HG02642 (cell line): ENCODE data around the gene ADAMTS12.

Source experiments
- ATAC-seq: cut with Tn5 transposase; IDR thresholded peaks from one replicate; pipeline ENCODE4 v1.9.1; 2021; ENCODE audit warnings: mild to moderate bottlenecking; ENCODE audit not compliant: unreplicated experiment, poor library complexity

ADAMTS12 gene

GRCh38 chr5:33504570-33504969, 387.2 kb downstream of the ADAMTS12 start:
- no peak for ATAC-seq

DNA sequence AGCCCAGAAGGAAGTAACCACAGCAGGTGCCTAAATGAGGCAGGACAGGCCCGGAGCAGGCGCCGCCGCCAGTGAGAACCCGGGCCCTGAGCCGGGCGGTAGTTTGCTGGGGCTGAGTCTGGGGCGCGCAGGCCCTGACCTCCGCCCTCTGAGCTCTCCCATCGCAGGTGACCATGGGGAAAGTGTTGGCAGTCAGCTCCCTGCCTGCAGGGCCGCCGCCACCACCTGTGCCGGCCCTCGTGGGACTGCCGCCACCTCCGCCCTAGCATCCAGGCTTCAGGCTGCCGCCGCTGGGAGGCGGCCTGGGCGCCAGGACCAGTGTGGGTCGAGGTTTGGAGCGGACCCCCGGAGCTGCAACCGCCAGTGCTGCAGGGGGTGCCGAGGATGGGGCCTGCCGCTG, 389.9 kb downstream of the ADAMTS12 start:
- ATAC-seq = no peak

DNA sequence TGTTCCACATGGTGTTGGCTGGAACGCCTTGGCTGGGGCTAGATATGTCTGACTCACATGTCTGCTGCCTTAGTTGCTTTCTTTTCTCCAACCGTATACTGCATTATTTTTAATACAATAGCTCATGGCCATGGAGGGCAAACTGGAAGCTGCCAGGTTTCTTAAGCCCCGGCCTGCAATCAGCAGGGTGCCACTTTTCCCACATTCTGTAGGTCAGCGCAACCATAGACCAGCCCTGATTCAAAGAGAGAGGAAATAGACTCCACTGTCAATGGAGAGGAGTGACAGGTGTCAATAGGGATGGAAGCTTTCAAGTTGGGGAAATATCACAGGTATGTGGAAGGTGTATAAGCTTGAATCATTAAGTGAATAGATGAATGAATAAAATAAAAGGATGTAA, 390.5 kb downstream of the ADAMTS12 start:
- no peak for ATAC-seq

- no peak for ATAC-seq
These were observed 397.3 kb downstream of the ADAMTS12 start for GRCh38 chr5:33494466-33494865.

GRCh38 chr5:33491941-33492340, 399.8 kb downstream of the ADAMTS12 start:
- ATAC-seq = no peak

DNA sequence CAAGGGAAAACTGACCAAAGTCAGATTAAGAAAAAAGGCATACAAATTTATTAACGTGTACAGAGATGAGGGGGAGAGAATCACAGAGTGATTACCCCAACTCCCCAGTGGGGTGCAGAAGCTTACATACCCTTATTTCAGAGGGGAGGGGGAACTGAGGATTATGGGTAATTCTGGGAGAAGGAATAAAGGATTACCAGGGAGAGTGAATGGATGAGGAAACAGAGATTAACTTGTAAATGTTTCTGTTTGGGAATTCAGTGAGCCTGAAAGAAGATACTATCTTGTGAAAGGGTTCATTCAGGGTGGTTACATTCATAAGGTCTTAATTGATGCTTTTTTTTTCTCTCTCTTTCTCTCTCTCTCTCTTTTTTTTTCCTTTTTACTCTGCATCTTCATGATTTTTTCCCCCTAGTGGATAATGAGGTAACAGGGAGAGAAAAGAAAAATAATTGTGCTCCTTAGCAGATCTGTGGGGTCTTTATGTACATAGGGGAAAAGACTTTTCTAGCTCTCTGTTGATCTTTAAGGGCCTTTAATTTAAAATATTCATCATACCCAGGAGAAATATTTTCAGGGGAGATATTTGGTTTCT, 401.6 kb downstream of the ADAMTS12 start:
- no peak for ATAC-seq

GRCh38 chr5:33489481-33490067, 402.2 kb downstream of the ADAMTS12 start:
- no peak for ATAC-seq

DNA sequence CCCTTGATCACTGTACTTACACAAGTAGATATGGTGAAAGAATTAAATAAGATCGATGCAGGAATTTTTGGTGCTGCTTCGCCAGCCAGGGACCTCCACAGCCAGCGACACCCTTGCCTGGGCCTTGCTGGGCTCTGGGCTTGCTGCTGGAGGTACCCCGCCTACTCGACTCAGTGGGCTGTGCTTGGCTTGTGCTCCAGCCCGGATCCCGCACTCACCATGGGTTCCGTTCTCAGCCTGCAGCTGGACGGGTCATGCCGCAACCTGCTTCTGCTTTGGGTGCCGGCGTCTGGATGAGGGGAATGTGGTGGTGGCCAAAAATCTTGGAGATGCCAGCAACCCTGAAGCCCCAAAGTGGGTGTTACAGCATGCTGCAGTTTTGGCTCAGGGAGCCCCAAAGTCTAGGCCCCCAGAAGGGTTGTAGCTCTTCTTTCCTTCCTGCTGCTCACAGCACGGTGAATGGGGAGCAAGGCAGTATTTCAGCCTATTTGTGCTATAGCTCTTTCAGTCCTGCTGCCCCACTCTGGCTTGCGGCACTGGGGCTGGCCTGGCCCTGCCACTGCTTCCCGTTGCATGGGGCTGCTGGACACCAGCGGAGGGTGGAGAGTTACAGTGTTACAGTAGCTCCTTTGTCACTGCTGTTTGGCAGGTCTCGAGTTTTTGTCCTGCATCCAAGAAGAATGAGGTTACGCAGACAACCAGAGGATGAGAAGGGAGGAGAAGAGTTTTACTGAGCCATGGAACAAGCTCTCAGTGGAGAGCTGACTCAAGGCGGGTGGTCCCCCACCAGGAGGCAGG, 403.0 kb downstream of the ADAMTS12 start:
- ATAC-seq = no peak

- ATAC-seq = no peak
These were observed 404.6 kb downstream of the ADAMTS12 start for GRCh38 chr5:33487236-33487635.

- no peak for ATAC-seq
These were observed 409.5 kb downstream of the ADAMTS12 start for GRCh38 chr5:33482335-33482734.

DNA sequence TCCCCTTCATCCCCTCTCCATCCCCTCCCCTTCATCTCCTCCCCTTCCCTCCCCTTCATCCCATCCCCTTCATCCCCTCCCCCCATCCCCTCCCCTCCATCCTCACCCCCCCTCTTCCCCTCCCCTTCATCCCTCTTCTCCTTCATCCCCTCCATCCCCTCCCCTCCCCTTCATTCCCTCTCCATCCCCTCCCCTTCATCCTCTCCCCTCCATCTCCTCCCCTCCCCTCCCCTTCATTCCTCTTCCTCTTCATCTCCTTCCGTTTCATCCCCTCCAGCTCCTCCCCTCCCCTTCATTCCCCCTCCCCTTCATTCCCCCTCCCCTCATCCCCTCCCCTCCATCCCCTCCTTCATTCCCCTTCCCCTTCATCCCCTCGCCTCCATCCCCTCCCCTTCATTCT, 410.9 kb downstream of the ADAMTS12 start:
- no peak for ATAC-seq

GRCh38 chr5:33479311-33479710, 412.5 kb downstream of the ADAMTS12 start:
- ATAC-seq = no peak

GRCh38 chr5:33477816-33478215, 414.0 kb downstream of the ADAMTS12 start:
- no peak for ATAC-seq

DNA sequence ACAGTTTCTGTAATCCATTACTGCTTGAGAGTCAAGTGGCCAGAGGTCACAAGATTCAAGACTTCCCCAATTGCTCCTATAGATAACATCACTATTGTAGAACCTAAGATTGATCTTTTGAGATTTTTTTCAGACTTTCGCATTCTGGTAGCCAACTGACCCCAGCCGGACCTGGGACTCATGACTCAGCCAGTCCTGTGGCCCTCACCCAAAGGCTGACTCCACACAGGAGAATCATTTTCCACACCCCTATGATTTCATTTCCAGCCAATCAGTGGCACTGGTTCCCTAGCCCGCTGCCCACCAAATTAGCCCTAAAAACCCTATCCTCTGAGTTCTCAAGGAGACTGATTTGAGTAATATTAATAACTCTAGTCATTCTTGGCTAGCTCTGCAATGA, 414.8 kb downstream of the ADAMTS12 start:
- ATAC-seq = no peak

- ATAC-seq = no peak
These were observed 416.1 kb downstream of the ADAMTS12 start for GRCh38 chr5:33475706-33476105.

DNA sequence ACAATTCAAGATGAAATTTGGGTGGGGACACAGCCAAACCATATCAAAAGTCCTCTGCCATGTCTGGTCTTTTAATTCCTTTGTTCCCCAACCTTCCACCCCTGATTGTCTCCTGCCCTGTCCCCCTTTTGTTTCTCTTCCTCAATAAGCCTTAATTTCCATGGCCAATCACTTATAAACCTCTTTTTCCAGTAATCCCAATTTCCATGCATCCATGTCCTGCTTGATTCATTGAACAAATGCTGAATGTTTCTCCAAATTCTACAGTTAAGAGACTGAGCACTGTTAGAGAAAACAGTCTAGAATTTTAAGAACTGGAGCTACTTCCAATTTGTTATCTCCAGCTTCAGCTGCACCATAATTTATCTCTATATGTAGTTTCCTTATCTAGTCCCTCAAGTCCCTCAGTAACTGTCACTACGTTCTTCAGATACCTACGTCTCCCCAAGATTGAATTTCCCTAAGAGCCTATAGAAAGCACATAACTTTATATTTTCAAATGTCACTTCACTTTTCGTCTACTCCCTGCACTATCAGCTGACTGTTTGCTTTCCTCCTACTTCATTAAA, 416.8 kb downstream of the ADAMTS12 start:
- no peak for ATAC-seq

- ATAC-seq = no peak
These were observed 417.8 kb downstream of the ADAMTS12 start for GRCh38 chr5:33474004-33474403.
